Measurements from ENCODE around the gene C6orf132. TPM values are rescaled to one million over a fixed set of nuclear protein-coding genes. Genes with fewer than 3 reads are reported as not detected.

The C6orf132 gene
- total RNA-seq, 1 experiment from 2014 or later, result 0.15 TPM

GRCh38 chr6:42159431-42160024 is 17.1 kb upstream of the C6orf132 start:
- DNase-seq (ENCODE audit: low spot score), result no peak
- no peaks in the 10 kb centered on the region for H3K36me3 ChIP-seq (ENCODE audit: insufficient read depth, low read length, poor library complexity, severe bottlenecking)
- BruUV-seq (replicated peaks), result no TSS peak
- no peaks in the 10 kb centered on the region for H3K27me3 ChIP-seq (replicated peaks; ENCODE audit: insufficient read depth, low read depth, low read length, poor library complexity)
- ChIA-PET POLR2A (ENCODE audit: low non-redundant PET) (no interaction called here), CTCF (no interaction called here)
- no peak overlapping the region for H3K4me3 ChIP-seq (ENCODE audit: low read depth, low read length, poor library complexity, severe bottlenecking)
- intact Hi-C loops (cut with micrococcal nuclease; ENCODE audit: unreplicated experiment), result no loop called here
- H3K9me3 ChIP-seq (ENCODE audit: low read depth, low read length, poor library complexity, severe bottlenecking), result no peaks in the 10 kb centered on the region
- no peak overlapping the region for H3K27ac ChIP-seq (ENCODE audit: low read depth, low read length, poor library complexity, severe bottlenecking)
- TF ChIP-seq EZH2 (IDR thresholded peaks at IDR 0.05; ENCODE audit: borderline replicate concordance, low read depth, low read length, poor library complexity, severe bottlenecking) (no peak), CTCF (conservative IDR thresholded peaks at IDR 0.05; ENCODE audit: low read depth, low read length) (no peak)
- no peaks in the 10 kb centered on the region for H3K4me1 ChIP-seq (ENCODE audit: insufficient read depth, low read length, poor library complexity, severe bottlenecking)

- BruUV-seq (replicated peaks), result no TSS peak
- CTCF ChIA-PET, result no interaction called here
- H3K27me3 ChIP-seq (replicated peaks; ENCODE audit: insufficient read depth, low read depth, low read length, poor library complexity), result no peaks in the 10 kb centered on the region
- intact Hi-C loops (cut with micrococcal nuclease; ENCODE audit: unreplicated experiment), result no loop called here
- TF ChIP-seq CTCF (conservative IDR thresholded peaks at IDR 0.05; ENCODE audit: low read depth, low read length) (no peak), EZH2 (IDR thresholded peaks at IDR 0.05; ENCODE audit: borderline replicate concordance, low read depth, low read length, poor library complexity, severe bottlenecking) (no peak)
- no peaks in the 10 kb centered on the region for H3K4me1 ChIP-seq (ENCODE audit: insufficient read depth, low read length, poor library complexity, severe bottlenecking)
- H3K27ac ChIP-seq (ENCODE audit: low read depth, low read length, poor library complexity, severe bottlenecking), result no peak overlapping the region
- DNase-seq (ENCODE audit: low spot score), result no peak
- POLR2A ChIA-PET (ENCODE audit: low non-redundant PET), result no interaction called here
- H3K4me3 ChIP-seq (ENCODE audit: low read depth, low read length, poor library complexity, severe bottlenecking), result no peak overlapping the region
- no peaks in the 10 kb centered on the region for H3K9me3 ChIP-seq (ENCODE audit: low read depth, low read length, poor library complexity, severe bottlenecking)
- H3K36me3 ChIP-seq (ENCODE audit: insufficient read depth, low read length, poor library complexity, severe bottlenecking), result no peaks in the 10 kb centered on the region
Observed at GRCh38 chr6:42158631-42159030, 16.2 kb upstream of the C6orf132 start.

GRCh38 chr6:42158011-42158410 is 15.6 kb upstream of the C6orf132 start:
- DNase-seq (ENCODE audit: low spot score), result no peak
- H3K4me1 ChIP-seq (ENCODE audit: insufficient read depth, low read length, poor library complexity, severe bottlenecking), result no peaks in the 10 kb centered on the region
- CTCF ChIA-PET, result no interaction called here
- no peak overlapping the region for H3K4me3 ChIP-seq (ENCODE audit: low read depth, low read length, poor library complexity, severe bottlenecking)
- H3K27ac ChIP-seq (ENCODE audit: low read depth, low read length, poor library complexity, severe bottlenecking), result no peak overlapping the region
- POLR2A ChIA-PET (ENCODE audit: low non-redundant PET), result no interaction called here
- no peaks in the 10 kb centered on the region for H3K9me3 ChIP-seq (ENCODE audit: low read depth, low read length, poor library complexity, severe bottlenecking)
- intact Hi-C loops (cut with micrococcal nuclease; ENCODE audit: unreplicated experiment), result no loop called here
- no TSS peak for BruUV-seq (replicated peaks)
- H3K36me3 ChIP-seq (ENCODE audit: insufficient read depth, low read length, poor library complexity, severe bottlenecking), result no peaks in the 10 kb centered on the region
- H3K27me3 ChIP-seq (replicated peaks; ENCODE audit: insufficient read depth, low read depth, low read length, poor library complexity), result no peaks in the 10 kb centered on the region
- TF ChIP-seq CTCF (conservative IDR thresholded peaks at IDR 0.05; ENCODE audit: low read depth, low read length) (no peak), EZH2 (IDR thresholded peaks at IDR 0.05; ENCODE audit: borderline replicate concordance, low read depth, low read length, poor library complexity, severe bottlenecking) (no peak)
